ENCODE measurements around the gene KLF3. TPM values are rescaled to one million over a fixed set of nuclear protein-coding genes. Genes with fewer than 3 reads are reported as not detected.

KLF3 gene
- total and polyA plus RNA-seq, 2 of the 8 experiments (the other 6 are each of a cell fraction or from before 2014, with no cell fraction given): 8.0 to 14.9 TPM

DNA sequence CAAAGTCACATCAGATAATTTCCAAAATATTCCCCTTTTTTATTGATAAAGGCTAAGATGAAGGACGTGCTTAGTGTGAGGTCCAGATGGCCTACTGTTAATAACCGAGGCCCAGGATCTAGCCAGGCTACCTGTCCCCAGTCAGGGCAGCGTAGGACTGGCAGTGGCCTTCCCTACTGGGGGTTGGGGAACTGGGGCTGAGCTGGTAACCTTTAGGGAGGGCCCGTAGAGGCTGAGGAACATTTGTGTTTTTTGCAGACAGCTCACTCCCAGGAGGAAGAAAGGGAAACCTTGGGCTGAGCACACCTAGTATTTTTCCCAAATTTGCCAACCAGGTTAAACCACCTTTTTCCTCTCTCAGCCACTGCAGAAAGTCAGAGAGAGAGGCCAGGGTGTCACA, 59.1 kb downstream of the KLF3 start (continued):
- TF ChIP-seq MAFK (IDR thresholded peaks at IDR 0.05; ENCODE audit: low read depth, low read length) (no peak), HDAC2 (IDR thresholded peaks at IDR 0.05; ENCODE audit: borderline replicate concordance in 1 of 2, low read depth in 2 of 2, low read length in 2 of 2) (no peak), SP4 (IDR thresholded peaks at IDR 0.05; ENCODE audit: low read length) (no peak)
